Activated T-cell treated with anti-CD3 and anti-CD28 coated beads, Interleukin-2, amount 50 U/mL, for 1 hour (primary cell): ENCODE measurements around the gene SERINC2.

Experiments
- DNase-seq: peaks from one replicate; pipeline ENCODE4 v3.0.0-alpha.2; 2020

The SERINC2 gene

DNA sequence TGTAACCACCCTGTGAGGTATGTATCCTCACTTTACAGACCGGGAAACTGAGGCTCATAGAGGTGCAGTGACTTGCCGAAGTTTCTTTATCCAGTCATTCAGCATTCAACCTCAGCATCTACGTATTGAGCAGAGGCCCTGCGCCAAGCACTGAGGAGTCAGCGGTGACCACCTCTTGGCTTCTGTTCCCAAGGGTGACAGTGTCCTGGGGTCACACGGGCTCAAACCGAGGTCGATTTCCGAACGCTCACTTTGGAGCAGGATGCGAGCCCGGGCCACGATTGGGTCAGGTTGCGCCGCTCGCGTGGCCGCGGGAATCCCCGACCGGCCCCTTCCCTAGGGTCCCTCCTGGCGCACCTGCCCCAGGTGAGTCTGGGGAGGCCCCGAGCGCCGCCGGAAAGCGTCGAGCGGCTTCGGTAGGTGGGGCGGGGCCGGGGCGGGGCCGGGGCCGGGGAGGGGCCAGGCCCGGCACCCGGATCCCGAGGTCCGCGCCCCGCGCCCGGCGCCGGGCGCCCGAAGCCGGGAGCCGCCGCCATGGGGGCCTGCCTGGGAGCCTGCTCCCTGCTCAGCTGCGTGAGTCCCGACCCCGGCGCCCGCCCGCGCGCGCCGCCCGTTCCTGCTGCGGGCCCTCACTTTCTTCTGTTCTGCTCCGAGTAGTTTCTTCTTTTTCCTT is at the start of gene SERINC2:
SERINC2 (plus strand) TSS at position 482 of the 673 bp plus-strand sequence; CDS start at position 535, 53 bp downstream.
- DNase-seq: no peak

DNA sequence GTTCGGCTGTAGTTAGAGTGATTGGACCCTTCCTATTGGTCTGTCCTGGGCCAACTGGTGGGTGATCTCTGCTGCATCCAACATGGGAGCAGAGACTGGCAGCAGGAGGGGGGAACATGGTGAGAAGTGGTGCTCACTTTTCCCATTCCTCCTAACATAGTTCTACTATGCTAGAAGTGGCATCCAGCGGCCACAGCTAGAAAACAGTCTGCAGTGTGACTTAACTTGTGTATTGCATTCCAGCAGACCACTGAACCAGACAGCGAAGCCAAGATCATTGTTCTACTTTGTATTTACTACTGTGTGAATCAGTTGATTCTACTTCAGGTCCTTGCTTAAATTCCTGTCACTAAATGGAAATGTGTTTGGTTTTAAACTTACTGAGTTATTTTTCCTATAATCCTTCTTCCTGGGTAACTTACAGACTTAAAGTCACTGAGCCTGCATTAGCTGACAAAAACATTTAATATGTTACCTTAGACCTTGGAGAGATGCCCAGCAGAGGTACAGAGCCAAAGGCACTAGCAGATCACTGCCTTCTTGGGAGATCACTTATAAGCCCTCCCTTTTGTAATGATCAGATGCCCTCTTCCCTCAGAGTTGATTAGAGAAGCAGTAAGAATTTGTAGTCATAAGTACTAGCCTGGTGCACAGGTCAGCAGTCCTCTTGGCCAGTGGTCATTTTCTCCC is 48.3 kb upstream of the SERINC2 start:
- no peak for DNase-seq

- no peak for DNase-seq
These were observed 46.2 kb upstream of the SERINC2 start for GRCh38 chr1:31366796-31367195.

DNA sequence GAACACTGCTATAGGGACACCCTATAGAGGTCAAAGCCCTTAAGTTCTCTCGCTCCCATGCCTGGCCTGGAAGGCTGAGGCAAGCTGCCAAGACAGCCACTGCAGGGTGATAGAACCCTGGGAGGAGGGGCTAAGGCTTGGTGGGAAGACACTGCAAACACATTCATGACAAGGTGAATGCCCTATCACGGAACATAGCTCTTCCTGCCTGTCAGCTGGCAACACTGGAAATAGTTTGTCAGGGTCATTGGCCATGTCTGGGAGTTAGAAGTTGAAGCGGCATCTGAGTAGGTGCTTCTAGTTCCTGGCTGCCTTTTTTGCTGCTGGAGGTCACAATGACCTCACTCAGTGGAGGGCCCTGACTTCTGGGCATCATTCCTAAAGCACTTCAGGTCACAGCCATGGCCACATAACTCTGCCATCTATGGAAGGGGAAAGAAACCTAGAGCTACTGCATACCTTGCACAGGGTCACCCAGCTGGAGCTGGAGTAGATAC is 44.4 kb upstream of the SERINC2 start:
- DNase-seq: no peak

GRCh38 chr1:31370021-31370420 is 43.0 kb upstream of the SERINC2 start:
- no peak for DNase-seq

- DNase-seq: no peak
These were observed 42.4 kb upstream of the SERINC2 start for GRCh38 chr1:31370565-31370964.

DNA sequence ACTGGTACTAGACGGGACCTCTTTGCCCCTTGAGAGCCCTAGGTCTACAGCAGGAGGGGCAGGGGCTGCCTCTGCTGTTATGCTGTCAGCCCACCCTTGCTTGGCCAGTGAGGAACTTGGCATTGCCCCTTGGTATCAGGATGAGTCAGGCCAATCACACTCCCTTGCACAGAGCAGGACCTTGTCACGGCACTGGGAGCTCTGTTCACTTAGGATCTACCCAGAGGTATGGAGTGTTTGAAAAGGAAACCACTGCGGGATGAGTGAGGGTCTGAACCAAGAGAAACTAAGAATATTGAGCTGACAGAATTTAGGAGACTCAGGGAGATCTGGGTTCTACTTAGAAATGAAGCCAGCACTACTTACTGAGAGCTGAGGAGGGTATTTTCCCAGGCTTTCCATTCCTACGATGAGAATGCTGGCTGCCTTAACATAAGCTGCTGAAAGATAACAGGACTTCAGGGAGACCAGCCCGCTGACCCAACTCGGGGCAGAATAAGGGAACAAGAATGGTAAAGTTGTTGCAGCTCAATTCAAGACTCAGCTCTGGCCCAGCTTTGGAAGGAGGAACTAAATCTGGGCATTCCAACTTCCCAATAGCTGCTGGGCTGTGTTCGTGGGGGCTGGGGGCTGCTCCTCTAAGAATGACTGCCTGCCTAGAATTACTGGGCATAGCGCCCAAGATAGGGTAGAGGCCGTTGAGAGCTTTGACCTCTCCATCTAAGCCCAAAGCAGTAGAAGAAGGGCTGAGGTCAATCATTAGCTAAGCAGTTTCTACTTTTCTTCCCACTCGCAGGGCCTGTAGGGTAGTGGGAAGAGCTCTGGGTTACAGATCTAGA is 41.7 kb upstream of the SERINC2 start:
- DNase-seq: no peak

- DNase-seq: no peak
These were observed 41.0 kb upstream of the SERINC2 start for GRCh38 chr1:31372051-31372450.

GRCh38 chr1:31372751-31373055 is 40.3 kb upstream of the SERINC2 start:
- no peak for DNase-seq

- peak; percentile 29 for DNase-seq
These were observed 39.7 kb upstream of the SERINC2 start, which contains the start of gene FABP3 for GRCh38 chr1:31373056-31373896. TSS of gene FABP3 (minus strand) at chr1:31373076. CDS start at chr1:31373014, 62 bp downstream.

DNA sequence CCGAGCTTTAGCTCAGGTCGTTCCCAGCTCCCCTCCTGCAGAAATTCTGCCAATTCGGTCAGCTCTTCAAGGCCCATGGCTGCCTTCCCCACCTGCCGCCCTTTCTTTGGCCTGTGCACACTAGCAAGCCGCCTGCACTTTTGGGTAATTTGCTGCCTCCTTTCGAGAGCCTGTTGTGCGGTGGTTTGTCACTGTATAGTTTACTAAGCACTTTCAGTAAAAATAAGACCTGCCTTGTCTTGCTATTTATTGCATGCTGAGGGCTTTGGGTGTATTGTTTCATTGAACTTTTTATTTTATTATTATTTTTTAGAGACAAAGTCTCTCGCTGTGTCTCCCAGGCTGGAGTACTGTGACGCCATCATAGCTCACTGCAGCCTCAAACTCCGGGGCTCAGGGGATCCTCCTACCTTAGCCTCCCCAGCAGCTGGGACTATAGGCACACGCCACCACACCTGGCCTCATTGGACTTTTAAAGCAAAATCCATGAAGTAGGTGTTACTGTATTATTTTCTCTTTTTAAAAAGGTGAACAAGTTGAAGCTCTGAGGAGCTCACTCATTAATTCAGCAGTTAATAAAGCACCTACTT is 39.0 kb upstream of the SERINC2 start:
- DNase-seq: no peak

DNA sequence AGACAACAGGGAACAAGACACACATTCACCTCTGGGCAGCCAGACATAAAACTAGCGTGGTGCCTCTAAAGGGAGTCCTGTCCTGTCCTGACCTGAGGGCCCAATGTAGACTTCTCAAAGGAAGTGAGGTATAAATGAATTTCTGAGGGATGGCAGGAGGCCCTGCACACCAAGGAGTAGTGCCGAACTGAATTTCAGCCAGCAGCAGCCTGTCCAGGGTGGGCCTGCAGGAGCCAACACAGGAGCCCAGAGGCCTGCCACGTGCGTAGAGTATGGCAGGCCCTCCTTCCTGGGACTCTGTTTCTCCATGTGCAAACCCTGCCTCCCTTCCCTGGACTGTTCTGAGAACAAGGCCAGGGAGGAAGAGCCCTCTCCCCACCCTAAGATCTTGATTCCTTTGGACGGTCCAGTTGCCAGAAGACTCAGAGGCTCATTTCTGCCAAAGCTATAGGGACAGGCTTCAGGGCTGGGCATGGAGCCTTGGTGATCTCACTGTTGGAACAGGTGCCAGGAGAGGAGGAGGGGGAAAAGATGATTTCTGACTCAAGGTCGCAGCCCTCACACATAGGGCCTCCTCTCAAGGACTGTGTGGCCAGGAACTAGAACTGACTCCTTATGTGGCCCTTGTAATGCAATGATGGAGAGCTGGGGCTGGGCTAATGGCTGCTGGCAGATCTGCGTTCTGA is 38.4 kb upstream of the SERINC2 start:
- no peak for DNase-seq

DNA sequence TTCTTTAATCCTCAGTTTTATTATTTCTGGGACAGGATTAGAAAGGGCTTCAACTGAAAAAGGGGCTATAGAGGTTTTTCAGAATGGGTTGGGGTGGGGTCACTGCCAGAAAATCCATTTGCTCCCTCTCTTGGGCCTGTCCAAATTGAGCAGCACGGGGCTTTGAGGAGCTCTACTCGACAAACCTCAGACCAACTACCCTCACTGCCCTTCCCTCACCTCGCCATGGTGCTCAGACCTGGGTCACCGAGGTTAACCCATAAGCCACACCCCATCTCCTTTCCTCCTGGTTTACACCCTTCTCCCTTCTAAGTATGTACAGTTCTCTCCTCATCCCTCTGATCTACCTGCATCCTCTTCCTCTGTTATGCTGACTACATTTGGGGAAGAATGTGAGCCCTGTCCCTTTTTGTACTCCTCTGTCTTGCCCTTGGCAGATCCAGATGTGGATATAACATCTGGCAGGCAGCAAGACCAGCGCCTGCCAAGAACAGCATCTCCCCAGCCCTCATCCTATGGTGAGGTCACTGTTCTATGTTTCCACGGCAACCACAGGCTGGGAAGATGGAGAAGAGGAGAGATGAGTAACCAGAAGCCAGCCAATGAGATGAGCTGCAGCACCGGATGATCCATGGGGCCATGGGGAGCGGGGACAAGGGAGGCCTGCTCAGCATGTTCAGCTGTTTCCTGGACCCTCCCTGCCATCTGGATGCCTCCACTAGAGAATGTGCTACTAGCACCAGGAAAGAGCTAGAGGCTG is 36.5 kb upstream of the SERINC2 start:
- DNase-seq: no peak

GRCh38 chr1:31377364-31377863 is 35.6 kb upstream of the SERINC2 start:
- no peak for DNase-seq

GRCh38 chr1:31378001-31378400 is 35.0 kb upstream of the SERINC2 start:
- no peak for DNase-seq

- DNase-seq: no peak
These were observed 32.8 kb upstream of the SERINC2 start for GRCh38 chr1:31380181-31380580.

- no peak for DNase-seq
These were observed 31.4 kb upstream of the SERINC2 start for GRCh38 chr1:31381394-31382294.

DNA sequence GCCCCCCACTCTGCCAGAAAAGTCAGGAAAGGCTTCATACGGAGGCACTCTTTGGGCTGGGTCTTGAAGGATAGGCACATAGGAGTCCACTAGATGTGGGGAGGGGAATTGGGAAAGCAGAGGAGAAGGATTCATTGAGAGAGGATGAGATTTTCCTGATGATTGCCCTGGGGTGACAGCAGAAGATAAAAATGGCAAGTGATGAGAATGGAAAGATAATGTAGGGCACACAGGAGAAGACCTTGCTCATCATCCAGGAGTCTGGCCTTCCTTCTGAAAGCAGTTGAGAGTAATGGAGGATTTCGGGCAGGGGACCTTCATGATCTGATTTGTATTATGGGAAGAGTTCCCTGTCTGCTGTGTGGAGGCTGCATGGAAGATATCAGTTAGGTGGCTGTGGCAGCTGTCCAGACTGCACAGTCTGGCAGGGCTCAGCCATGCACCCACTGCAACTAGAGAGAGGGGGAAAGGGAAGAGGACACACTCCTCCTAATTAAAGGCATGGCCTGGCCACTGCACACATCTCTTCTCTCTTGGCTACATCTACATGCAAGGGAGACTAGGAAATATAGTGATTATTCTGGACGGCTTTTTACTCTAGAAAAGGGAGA is 30.5 kb upstream of the SERINC2 start:
- no peak for DNase-seq

DNA sequence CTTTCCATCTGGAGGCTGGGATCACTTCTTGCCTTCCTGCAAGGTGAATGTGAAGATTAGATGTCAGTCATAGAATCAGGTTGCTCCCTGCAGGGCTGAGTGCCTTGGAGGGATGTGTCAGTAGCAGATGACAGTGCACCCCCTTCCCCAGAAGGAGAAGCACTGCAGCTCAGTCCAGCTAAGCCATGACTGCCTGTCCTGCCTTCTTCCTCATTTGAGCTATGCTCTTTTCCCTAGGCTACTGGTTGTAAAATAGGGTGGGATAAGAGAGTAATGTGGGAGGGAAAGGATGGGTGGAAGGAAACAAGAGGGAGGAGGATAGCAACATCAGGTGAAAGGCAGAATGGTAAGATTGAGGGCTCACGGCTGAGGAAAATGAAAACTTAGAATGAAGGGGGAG is 29.0 kb upstream of the SERINC2 start:
- DNase-seq: no peak
